GM18505 (cell line): ENCODE results near the gene REPIN1.

Source experiments
- ATAC-seq: cut with Tn5 transposase; IDR thresholded peaks from one replicate; pipeline ENCODE4 v1.9.1; 2021; ENCODE audit not compliant: unreplicated experiment
- POLR2A ChIP-seq: IDR thresholded peaks from 4 replicates; pipeline ENCODE4 v1.6.1; 2011; ENCODE audit warnings: borderline replicate concordance; ENCODE audit not compliant: insufficient read depth, insufficient read length; ENCODE audit errors: extremely low read depth

Gene REPIN1

GRCh38 chr7:150343225-150343624 lies 25.4 kb upstream of the REPIN1 start:
- no peak for TF ChIP-seq POLR2A
- no peak for ATAC-seq

DNA sequence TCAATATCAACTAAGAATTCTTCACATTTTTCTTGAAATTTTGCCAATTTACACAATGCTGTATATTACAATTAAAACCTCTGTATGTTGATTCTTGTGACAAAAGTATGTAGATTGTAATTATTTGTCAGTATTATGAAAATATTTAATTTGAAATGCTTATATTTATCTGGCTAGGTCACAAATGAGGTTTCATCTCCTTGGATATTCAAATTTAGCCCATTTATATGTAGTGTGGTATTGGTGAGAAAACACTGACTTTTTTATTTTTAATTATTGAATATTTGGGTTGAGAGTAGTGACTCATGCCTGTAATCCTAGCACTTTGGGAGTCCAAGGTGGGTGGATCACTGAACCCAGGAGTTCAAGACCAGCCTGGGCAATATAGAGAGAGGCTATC lies 24.3 kb upstream of the REPIN1 start:
- TF ChIP-seq POLR2A = no peak

GRCh38 chr7:150345012-150345411 lies 23.6 kb upstream of the REPIN1 start:
- no peak for TF ChIP-seq POLR2A

More for the DNA sequence above, 24.3 kb upstream of the REPIN1 start:
- no peak for ATAC-seq

GRCh38 chr7:150346922-150347321 lies 21.7 kb upstream of the REPIN1 start:
- ATAC-seq = no peak
- no peak for TF ChIP-seq POLR2A

More at GRCh38 chr7:150345012-150345411, 23.6 kb upstream of the REPIN1 start:
- no peak for ATAC-seq

GRCh38 chr7:150351587-150352194 lies 16.9 kb upstream of the REPIN1 start:
- no peak for ATAC-seq
- no peak for TF ChIP-seq POLR2A

DNA sequence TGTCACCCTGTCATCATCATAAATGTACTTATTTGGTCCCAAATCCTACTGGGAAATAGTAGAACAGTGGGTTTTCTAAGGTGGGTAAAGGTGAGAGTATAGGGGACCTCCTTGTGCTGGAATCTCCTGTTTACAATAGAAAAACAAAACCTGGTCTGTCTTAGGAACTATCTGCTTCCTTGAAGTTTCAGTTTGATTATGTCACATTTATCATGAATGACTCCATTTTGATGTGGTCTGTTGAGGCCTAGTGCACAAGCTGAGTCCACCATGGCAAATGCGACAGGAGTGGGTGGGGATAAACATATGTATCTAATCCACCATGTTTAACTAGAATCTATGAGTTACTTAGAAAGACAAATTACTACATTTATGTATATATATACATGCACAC lies 13.0 kb upstream of the REPIN1 start:
- ATAC-seq = no peak
- TF ChIP-seq POLR2A = no peak

GRCh38 chr7:150356265-150356897 lies 12.2 kb upstream of the REPIN1 start:
- TF ChIP-seq POLR2A = no peak
- no peak for ATAC-seq

DNA sequence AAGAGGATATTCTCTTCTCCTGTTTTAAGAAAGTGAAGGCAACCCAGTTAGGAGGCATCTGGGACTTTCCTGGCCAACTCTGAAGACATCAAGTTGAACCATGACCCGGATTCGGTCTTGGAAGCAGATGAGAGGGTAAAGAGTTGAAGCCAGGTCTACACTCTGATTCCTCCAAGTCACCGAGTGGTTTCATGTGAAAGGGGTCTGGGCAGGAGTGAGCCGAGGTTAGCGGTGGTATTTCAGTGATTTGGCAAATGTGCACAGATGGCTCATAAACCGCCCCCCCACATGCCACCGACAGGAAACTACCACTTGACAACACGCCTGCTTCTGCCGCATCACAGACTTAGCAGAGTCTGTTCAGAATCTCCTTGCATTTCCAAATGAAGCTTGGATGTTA lies 11.4 kb upstream of the REPIN1 start:
- peak; percentile 64 for ATAC-seq
- no peak for TF ChIP-seq POLR2A

- TF ChIP-seq POLR2A = no peak
- peak; percentile 25 for ATAC-seq
Observed at GRCh38 chr7:150357771-150358427, 10.7 kb upstream of the REPIN1 start.

GRCh38 chr7:150358433-150358832 lies 10.2 kb upstream of the REPIN1 start:
- ATAC-seq = no peak

GRCh38 chr7:150358988-150359621 lies 9.5 kb upstream of the REPIN1 start:
- TF ChIP-seq POLR2A = no peak
- ATAC-seq = no peak

More at GRCh38 chr7:150358433-150358832, 10.2 kb upstream of the REPIN1 start:
- TF ChIP-seq POLR2A = no peak

- no peak for TF ChIP-seq POLR2A
- no peak for ATAC-seq
Observed at GRCh38 chr7:150359622-150360362, 8.8 kb upstream of the REPIN1 start.
